ENCODE measurements around the gene SRPX2. TPM values are rescaled to one million over a fixed set of nuclear protein-coding genes. Genes with fewer than 3 reads are reported as not detected.
A peak's percentile ranks its signal among the peaks of the same experiment; 100 is the strongest.
"Not testable (repeated sequence)": the region's sequence is repeated elsewhere in the genome, so short reads cannot be mapped to it uniquely, and the experiment has no call there.

Gene SRPX2
- total and polyA plus RNA-seq, 5 donors: 2.5 to 27.6 (median 4.1) TPM

GRCh38 chrX:100696699-100697351, 52.8 kb downstream of the SRPX2 start:
- Histone ChIP-seq H3K27ac (ENCODE audit: low read length) (no peak overlapping the region), H3K27me3 (ENCODE audit: control insufficient read depth, insufficient read depth) (no peaks in the 10 kb centered on the region), H3K4me3 (ENCODE audit: low read length) (no peak overlapping the region), H3K4me1 (ENCODE audit: control insufficient read depth, insufficient read depth, low read length) (no peaks in the 10 kb centered on the region), H3K9me3 (ENCODE audit: control insufficient read depth, low read length) (no peaks in the 10 kb centered on the region)
- no peak for ATAC-seq
- intact Hi-C loops (cut with DNase I): no loop called here
- 83% methylated on average over 3 of the region's 3 CpGs for WGBS
- DNase-seq: no peak

DNA sequence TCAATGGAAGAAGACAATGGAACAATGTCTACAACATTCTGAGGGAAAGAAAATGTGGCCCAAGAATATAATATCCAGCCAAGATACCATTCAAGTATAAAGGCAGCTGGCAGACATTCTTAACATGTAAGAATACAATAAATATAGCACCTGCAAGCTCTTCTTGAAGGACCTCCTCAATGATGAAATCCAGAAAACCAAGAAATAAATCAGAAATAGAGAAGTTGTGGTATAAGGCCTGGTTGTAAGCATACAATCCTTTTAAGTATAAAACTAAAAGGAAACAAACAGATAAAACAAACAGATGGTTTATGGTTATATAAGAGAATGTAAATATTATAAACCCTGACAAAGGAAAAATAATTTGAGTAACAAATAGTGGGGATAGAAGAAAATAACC, 54.6 kb downstream of the SRPX2 start:
- H3K27ac ChIP-seq (ENCODE audit: low read length): no peak overlapping the region
- DNase-seq (no peak), ATAC-seq (no peak)
- no peak overlapping the region for H3K4me3 ChIP-seq (ENCODE audit: low read length)
- no peaks in the 10 kb centered on the region for H3K27me3 ChIP-seq (ENCODE audit: control insufficient read depth, insufficient read depth)
- intact Hi-C loops (cut with DNase I): no loop called here
- no peaks in the 10 kb centered on the region for H3K9me3 ChIP-seq (ENCODE audit: control insufficient read depth, low read length)
- no peaks in the 10 kb centered on the region for H3K4me1 ChIP-seq (ENCODE audit: control insufficient read depth, insufficient read depth, low read length)

DNA sequence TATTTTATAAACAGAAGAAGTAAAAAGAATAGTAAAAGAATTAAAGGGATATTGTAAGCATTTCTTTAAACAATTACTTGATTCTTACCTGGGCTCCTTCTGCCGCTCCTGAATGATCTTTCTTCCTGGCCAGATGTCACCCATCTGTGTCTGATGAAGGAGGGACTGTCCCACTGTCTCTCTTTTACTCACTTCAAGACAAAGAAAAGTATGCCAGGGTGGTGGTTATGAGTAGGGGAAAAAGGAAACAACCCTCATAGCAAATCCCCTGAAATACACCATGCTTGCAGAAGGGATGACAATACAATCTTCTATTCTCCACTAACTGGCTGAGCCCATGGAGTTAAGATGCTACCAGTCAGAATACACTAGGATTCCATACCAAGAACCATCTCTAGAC, 56.8 kb downstream of the SRPX2 start:
- intact Hi-C loops (cut with DNase I): no loop called here
- no peak for DNase-seq
- H3K4me3 ChIP-seq (ENCODE audit: low read length): no peak overlapping the region
- H3K4me1 ChIP-seq (ENCODE audit: control insufficient read depth, insufficient read depth, low read length): no peaks in the 10 kb centered on the region
- H3K9me3 ChIP-seq (ENCODE audit: control insufficient read depth, low read length): no peaks in the 10 kb centered on the region
- no peaks in the 10 kb centered on the region for H3K27me3 ChIP-seq (ENCODE audit: control insufficient read depth, insufficient read depth)
- H3K27ac ChIP-seq (ENCODE audit: low read length): no peak overlapping the region
- 91% methylated on average over 1 of the region's 1 CpG for WGBS
- no peak for ATAC-seq

GRCh38 chrX:100704581-100705203, 60.7 kb downstream of the SRPX2 start:
- ATAC-seq (no peak), DNase-seq (no peak)
- Histone ChIP-seq H3K4me1 (ENCODE audit: control insufficient read depth, insufficient read depth, low read length) (no peaks in the 10 kb centered on the region), H3K4me3 (ENCODE audit: low read length) (no peak overlapping the region), H3K27me3 (ENCODE audit: control insufficient read depth, insufficient read depth) (no peaks in the 10 kb centered on the region), H3K27ac (ENCODE audit: low read length) (no peak overlapping the region), H3K9me3 (ENCODE audit: control insufficient read depth, low read length) (no peaks in the 10 kb centered on the region)
- intact Hi-C loops (cut with DNase I): no loop called here
- WGBS: 56% methylated on average over 3 of the region's 3 CpGs

GRCh38 chrX:100710816-100711215, 66.8 kb downstream of the SRPX2 start:
- intact Hi-C loops (cut with DNase I): no loop called here
- Histone ChIP-seq H3K4me1 (ENCODE audit: control insufficient read depth, insufficient read depth, low read length) (no peaks in the 10 kb centered on the region), H3K27me3 (ENCODE audit: control insufficient read depth, insufficient read depth) (no peaks in the 10 kb centered on the region), H3K9me3 (ENCODE audit: control insufficient read depth, low read length) (no peaks in the 10 kb centered on the region), H3K4me3 (ENCODE audit: low read length) (no peak overlapping the region), H3K27ac (ENCODE audit: low read length) (no peak overlapping the region)
- 39% methylated on average over 3 of the region's 3 CpGs for WGBS
- DNase-seq (no peak), ATAC-seq (no peak)

GRCh38 chrX:100717363-100717762, 73.4 kb downstream of the SRPX2 start:
- no peaks in the 10 kb centered on the region for H3K9me3 ChIP-seq (ENCODE audit: control insufficient read depth, low read length)
- H3K27ac ChIP-seq (ENCODE audit: low read length): no peak overlapping the region
- WGBS: 89% methylated on average over 8 of the region's 8 CpGs
- intact Hi-C loops (cut with DNase I): no loop called here
- H3K4me1 ChIP-seq (ENCODE audit: control insufficient read depth, insufficient read depth, low read length): no peaks in the 10 kb centered on the region
- H3K27me3 ChIP-seq (ENCODE audit: control insufficient read depth, insufficient read depth): no peaks in the 10 kb centered on the region
- DNase-seq: no peak
- no peak overlapping the region for H3K4me3 ChIP-seq (ENCODE audit: low read length)
- ATAC-seq: no peak

DNA sequence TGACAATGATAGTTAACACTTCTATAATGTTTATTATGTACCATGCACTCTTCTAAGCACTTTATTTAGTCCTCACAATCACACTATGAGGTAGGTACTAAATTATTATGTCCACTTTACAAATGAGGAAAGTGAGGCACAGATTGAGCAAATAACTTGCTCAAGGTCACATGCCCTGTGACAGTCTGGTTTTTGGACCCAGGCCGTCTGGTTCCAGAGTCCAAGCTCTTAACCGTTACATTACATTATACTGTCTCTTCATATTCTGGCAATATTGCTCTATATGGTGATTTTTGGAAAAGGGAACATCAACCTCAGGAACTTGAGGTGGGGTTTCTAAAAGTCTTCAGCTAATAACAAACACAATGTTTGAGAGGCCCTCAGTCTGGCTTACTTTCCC, 75.1 kb downstream of the SRPX2 start:
- Histone ChIP-seq H3K27ac (ENCODE audit: low read length) (no peak overlapping the region), H3K27me3 (ENCODE audit: control insufficient read depth, insufficient read depth) (no peaks in the 10 kb centered on the region), H3K4me3 (ENCODE audit: low read length) (no peak overlapping the region), H3K4me1 (ENCODE audit: control insufficient read depth, insufficient read depth, low read length) (no peaks in the 10 kb centered on the region), H3K9me3 (ENCODE audit: control insufficient read depth, low read length) (no peaks in the 10 kb centered on the region)
- DNase-seq (no peak), ATAC-seq (no peak)
- intact Hi-C loops (cut with DNase I): no loop called here
- 86% methylated on average over 2 of the region's 2 CpGs for WGBS

- intact Hi-C loops (cut with DNase I): no loop called here
- Histone ChIP-seq H3K27me3 (ENCODE audit: control insufficient read depth, insufficient read depth) (no peaks in the 10 kb centered on the region), H3K4me3 (ENCODE audit: low read length) (no peak overlapping the region), H3K4me1 (ENCODE audit: control insufficient read depth, insufficient read depth, low read length) (no peaks in the 10 kb centered on the region), H3K27ac (ENCODE audit: low read length) (no peak overlapping the region), H3K9me3 (ENCODE audit: control insufficient read depth, low read length) (no peaks in the 10 kb centered on the region)
- DNase-seq (no peak), ATAC-seq (no peak)
- 54% methylated on average over 2 of the region's 2 CpGs for WGBS
These were observed 76.3 kb downstream of the SRPX2 start for GRCh38 chrX:100720301-100720700.

- H3K27me3 ChIP-seq (ENCODE audit: control insufficient read depth, insufficient read depth): no peaks in the 10 kb centered on the region
- H3K9me3 ChIP-seq (ENCODE audit: control insufficient read depth, low read length): no peaks in the 10 kb centered on the region
- H3K4me3 ChIP-seq (ENCODE audit: low read length): no peak overlapping the region
- ATAC-seq: no peak
- DNase-seq: no peak
- intact Hi-C loops (cut with DNase I): no loop called here
- no peaks in the 10 kb centered on the region for H3K4me1 ChIP-seq (ENCODE audit: control insufficient read depth, insufficient read depth, low read length)
- H3K27ac ChIP-seq (ENCODE audit: low read length): no peak overlapping the region
These were observed 77.3 kb downstream of the SRPX2 start for GRCh38 chrX:100721328-100721727.

DNA sequence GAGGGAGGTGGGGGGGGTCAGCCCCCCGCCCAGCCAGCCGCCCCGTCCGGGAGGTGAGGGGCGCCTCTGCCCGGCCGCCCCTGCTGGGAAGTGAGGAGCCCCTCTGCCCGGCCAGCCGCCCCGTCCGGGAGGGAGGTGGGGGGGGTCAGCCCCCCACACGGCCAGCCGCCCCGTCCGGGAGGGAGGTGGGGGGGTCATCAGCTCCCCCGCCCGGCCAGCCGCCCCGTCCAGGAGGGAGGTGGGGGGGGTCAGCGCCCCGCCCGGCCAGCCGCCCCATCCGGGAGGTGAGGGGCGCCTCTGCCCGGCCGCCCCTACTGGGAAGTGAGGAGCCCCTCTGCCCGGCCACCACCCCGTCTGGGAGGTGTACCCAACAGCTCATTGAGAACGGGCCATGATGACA, 80.0 kb downstream of the SRPX2 start:
- DNase-seq: peak in 1 of 3 donors; percentile 63
- H3K4me3 ChIP-seq (ENCODE audit: low read length); H3K27me3 ChIP-seq (ENCODE audit: control insufficient read depth, insufficient read depth); ATAC-seq; intact Hi-C loops (cut with DNase I); H3K4me1 ChIP-seq (ENCODE audit: control insufficient read depth, insufficient read depth, low read length); H3K9me3 ChIP-seq (ENCODE audit: control insufficient read depth, low read length); H3K27ac ChIP-seq (ENCODE audit: low read length): not testable (repeated sequence)
- WGBS: 97% methylated on average over 20 of the region's 30 CpGs
